ENCODE results near the gene TSPAN19.

Gene TSPAN19

DNA sequence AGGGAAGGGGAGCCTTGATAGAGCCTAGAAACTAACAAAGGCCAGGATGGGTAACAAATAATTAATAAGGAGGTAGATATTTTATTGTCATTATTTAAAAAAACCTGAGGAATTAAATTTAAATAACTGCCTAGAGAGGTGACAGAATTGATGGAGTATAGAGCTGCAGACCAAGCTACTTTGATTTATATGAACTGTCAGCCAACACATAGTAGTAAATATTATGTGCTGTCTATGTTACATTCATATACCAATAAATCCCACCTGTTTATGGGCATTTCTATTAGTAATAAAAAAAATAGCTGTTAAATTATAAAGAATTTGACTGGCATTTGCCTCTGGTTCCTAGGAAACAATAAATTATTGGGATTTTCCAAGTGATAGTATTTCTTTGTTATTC, 37.7 kb downstream of the TSPAN19 start:
- DNase-seq: no peak

DNA sequence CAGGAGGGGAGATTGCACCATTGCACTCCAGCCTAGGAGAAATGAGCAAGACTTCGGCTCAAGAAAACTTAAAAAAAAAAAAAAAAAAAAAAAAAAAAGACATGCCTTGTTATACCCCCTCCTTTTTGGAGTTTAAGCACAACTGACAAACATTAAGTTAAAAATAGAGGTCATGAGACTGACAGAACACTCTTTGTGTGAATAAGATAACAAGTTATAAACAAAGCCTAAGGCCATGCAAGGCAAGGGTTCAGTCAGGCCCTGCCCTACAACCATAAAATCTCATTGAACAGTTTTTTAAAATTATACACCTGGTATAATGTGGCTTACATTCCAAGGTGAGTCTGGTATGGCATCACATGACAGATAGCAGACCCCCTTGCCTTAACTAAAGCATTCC, 39.3 kb downstream of the TSPAN19 start:
- no peak for DNase-seq

DNA sequence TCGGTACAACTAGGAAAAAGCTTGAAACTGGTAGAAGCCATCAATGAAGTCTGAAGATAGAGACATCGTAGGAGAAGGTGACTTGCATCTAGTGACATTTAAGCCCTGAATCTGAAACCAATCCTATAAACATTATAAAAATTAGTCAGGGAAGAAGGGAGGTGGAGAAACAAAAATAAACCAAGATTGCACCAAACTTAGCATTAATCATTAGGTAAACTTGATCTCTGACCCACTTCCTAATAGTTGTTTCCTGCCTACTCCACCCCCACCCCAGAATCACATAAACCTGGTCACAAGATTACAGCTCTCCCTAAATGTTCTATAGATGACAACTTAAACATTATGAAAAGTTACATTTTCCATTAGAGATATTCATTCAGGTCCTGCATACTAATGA, 40.4 kb downstream of the TSPAN19 start:
- no peak for DNase-seq

DNA sequence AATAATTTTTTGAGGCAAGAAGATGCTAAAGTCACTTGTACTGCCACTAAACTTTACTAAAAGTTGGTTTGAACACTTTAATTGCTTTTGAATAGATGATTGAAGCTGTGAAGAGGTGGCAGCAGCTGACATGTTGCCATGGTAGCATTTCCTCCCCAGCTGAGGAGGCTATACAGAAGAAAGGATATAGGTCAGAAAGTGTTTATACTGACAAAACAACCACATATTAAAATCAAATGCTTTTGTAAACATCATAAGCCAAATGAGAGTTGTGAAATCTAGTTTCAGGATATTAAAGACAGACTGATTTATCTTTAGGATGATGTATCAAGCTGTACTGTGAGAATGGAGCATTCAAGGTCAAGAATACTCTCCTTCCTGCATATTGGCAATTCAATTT, 41.7 kb downstream of the TSPAN19 start:
- peak; percentile 46 for DNase-seq

DNA sequence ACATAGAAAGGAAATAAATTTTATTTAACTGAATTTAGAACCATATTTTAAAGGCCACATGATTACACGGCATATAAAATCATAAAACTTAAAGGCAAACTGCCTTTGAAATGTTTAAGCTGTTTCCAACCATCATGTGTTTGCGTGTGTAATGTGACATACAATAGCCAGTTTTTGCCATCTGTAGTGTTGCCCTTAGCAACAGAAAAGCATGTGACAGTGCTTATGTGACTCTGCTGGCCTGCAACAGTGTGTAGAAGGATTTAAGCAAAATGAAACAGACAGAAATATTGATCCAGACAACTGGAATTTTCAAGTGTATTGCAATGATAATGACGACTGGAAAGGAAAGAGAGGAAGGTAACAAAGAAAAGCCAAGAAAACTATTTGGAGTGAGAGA, 49.5 kb downstream of the TSPAN19 start:
- DNase-seq: peak; percentile 66

DNA sequence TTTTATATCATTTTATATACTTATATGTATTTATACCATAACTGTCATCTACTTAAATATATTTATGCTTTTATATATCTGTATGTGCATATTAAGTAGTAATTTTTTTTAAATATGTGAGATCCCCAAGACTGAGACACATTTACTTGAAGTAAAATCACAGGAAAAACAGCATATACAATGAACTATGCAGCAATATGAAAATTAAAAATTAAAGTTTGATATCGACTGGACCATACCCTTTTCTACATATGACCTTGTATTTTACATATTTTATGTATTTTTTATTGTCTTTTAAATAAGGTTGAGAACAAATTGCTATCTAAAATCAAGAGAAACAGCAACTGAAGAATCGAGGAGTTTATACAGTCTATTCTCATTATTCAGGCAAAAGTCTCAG, 50.0 kb downstream of the TSPAN19 start:
- DNase-seq: no peak

DNA sequence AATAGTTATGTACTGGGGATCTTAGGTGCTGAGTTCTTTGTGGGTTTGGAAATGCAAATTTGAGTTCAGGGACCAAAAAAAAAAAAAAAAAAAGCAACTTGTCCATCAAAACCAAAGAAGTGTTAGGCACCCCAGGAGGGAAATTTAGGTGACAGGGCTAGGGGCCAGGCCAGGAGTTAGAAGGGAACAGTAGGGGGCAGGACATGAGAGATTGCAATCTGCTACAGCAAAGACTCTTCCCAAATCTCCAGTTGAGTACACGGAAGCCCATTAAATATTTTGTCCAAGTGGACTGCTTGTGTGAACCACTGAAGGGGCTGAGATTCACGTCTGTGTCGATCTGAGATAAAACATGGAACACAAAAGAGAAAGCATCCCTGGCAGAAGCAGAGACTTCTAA, 52.8 kb downstream of the TSPAN19 start:
- DNase-seq: no peak

DNA sequence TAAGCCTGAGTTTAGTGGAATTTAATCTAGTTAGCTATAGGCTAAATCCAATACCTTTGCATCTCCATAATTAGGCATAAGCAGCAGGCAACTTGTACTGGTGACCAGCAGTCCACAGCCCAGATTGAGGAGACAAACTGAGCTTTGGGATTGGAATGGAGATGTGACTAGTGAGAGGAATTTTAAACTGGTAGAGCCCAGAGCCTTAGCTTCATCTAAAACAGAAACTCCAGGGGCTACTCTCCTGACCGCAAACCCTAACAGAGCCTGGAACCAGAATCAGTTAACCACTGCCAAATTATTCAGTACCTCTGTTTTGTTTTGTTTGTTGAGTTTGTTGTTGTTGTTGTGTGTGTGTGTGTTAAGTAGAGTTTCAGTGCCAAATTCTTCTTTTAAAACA, 53.2 kb downstream of the TSPAN19 start:
- no peak for DNase-seq

DNA sequence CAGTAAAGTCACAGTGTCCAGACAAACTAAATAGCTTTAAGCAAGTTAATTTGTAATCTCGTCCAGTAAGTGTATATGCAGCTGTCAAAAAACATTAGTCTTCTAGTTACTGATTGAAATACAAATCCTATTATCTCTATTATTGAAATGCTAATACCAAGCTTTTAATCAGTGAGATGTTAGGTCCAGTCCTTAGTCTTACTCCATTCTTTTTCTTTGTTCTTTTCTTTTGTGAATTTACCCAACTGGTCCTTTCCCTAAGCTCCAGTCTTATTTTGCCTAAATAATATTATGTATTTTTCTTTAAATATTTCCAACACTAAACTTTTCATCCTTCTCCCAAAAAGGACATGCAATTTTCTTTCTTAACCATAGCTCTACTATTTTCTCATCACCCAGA, 57.2 kb downstream of the TSPAN19 start:
- no peak for DNase-seq

DNA sequence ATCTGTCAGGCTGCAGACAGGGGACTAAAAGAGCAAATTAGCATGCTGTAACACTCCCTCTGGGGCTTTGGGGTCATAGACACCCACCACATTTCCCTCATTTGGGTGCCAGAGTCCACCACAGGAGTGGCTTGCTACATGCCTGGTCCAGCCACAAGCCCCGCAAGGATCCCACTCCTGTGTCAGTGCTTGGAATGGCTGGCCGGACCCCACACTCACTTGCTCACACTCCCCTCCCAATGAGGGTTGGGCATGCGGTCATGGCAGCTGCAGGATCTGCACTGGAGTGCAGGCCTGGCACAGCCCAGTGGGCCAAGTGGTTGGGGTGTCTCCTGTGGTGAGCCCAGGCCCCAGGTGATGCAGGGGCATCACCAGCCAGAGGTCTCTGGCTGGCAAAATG, 59.9 kb downstream of the TSPAN19 start:
- DNase-seq: no peak

DNA sequence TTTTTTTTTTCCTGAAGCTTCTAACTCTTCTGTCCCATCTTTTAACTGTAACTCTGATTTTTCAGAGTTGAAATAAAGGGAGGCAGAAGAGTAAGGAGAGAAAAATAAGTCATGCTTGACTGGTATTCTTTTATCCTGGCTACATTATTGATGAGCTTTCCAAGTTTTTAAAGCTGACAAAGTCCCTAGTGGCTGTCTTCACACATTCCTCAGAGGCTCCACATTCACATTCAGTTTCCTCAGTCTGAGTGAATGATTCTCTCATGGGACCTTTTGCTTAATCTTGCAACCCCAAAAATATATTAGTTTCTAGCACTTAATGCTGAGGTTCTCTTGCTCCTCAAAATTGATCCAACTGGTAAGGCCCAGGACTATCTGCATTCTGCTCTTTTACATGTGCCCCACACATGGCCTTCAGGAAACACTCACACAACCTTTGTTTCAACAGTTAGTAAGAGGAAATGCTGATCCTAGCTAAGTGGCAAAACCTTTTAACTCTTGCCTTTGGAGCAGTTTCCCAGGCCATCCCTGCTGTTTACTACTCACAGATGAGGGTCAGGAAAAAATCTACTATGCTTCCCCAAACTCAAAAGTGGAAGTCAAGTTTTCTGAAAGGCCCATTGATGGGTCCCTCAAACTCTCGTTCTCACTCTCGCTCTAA, 61.8 kb downstream of the TSPAN19 start:
- no peak for DNase-seq

DNA sequence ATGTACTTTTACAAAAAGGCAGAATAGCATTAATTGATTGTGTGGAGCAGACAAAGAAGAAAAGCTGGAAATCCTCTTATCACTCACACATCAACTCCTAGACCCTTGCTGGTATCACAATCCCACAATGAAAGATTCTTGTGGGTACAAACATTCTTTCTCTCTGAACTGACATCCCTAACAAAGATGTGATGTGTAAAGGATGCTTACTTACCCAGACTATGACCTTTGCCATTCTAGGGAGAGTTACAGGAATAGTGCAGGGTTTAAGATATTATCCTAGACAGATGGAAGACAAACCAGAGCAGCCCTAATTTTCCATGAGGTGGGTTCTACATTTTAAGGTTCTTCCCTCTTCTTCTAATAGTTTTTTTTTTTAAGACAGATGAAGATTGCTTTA, 63.1 kb downstream of the TSPAN19 start:
- DNase-seq: no peak

DNA sequence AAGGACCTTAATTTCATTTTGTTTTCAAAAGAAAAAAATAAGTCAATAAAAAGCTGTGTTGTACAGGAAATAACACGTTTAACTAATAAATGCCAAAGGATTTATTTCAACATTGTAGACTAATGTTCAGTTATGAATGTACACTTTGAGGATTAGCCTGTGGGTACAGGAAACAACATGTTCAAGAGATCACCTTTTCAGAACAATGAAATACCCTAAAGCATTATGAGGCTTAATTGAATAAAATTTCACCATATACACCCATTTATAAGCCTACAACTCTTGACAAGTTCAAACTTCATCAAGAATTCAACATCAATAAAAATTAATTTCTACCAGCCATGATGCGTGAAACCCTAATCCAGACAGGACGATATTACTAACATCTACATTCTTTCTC, 66.9 kb downstream of the TSPAN19 start:
- no peak for DNase-seq

Data from NCI-H69 (cell line).